ENCODE data around the gene APELA. TPM values are rescaled to one million over a fixed set of nuclear protein-coding genes. Genes with fewer than 3 reads are reported as not detected.

APELA gene
- total and polyA plus RNA-seq, 2 donors (not counting 1 experiment from before 2014, with no cell fraction given) = not detected

GRCh38 chr4:164846566-164846965, 30.4 kb upstream of the APELA start:
- H3K4me3 ChIP-seq (ENCODE audit: control extremely low read depth in 1 of 5, extremely low read depth in 1 of 5, insufficient read depth in 1 of 5, low read depth in 2 of 5, low read length in 4 of 5) = no peak overlapping the region
- Mint-ChIP-seq H3K9me3 (ENCODE audit: insufficient read depth) (no peaks in the 10 kb centered on the region), H3K4me3 (no peak overlapping the region), H3K27ac (no peak overlapping the region), H3K4me1 (no peaks in the 10 kb centered on the region), H3K27me3 (peaks cover 5% of the 10 kb centered on the region)
- no peaks in the 10 kb centered on the region for H3K4me1 ChIP-seq (ENCODE audit: control insufficient read depth in 2 of 2, insufficient read depth in 2 of 2, low read length in 2 of 2)
- TF ChIP-seq EZH2 (IDR thresholded peaks at IDR 0.05; ENCODE audit: borderline replicate concordance, insufficient read depth, low read depth, low read length, poor library complexity, severe bottlenecking) = no peak
- TF ChIP-seq, protein P1, sequence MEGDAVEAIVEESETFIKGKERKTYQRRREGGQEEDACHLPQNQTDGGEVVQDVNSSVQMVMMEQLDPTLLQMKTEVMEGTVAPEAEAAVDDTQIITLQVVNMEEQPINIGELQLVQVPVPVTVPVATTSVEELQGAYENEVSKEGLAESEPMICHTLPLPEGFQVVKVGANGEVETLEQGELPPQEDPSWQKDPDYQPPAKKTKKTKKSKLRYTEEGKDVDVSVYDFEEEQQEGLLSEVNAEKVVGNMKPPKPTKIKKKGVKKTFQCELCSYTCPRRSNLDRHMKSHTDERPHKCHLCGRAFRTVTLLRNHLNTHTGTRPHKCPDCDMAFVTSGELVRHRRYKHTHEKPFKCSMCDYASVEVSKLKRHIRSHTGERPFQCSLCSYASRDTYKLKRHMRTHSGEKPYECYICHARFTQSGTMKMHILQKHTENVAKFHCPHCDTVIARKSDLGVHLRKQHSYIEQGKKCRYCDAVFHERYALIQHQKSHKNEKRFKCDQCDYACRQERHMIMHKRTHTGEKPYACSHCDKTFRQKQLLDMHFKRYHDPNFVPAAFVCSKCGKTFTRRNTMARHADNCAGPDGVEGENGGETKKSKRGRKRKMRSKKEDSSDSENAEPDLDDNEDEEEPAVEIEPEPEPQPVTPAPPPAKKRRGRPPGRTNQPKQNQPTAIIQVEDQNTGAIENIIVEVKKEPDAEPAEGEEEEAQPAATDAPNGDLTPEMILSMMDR (IDR thresholded peaks at IDR 0.05) = no peak
- H3K9me3 ChIP-seq (ENCODE audit: control extremely low read depth in 1 of 3, control insufficient read depth in 2 of 3, insufficient read depth in 1 of 3, low read length in 2 of 3) = no peaks in the 10 kb centered on the region
- H3K36me3 ChIP-seq (replicated peaks in 1 of 2; ENCODE audit: control extremely low read depth in 1 of 2, control insufficient read depth in 1 of 2, extremely low read depth in 1 of 2, insufficient read depth in 2 of 2, low read length in 1 of 2) = no peaks in the 10 kb centered on the region
- ChIA-PET CTCF (no interaction called here), POLR2A (no interaction called here)
- no peaks in the 10 kb centered on the region for H3K27me3 ChIP-seq (replicated peaks in 1 of 4; ENCODE audit: control extremely low read depth in 1 of 4, control insufficient read depth in 3 of 4, insufficient read depth in 4 of 4, low read length in 3 of 4)
- 100% methylated on average over 1 of the region's 4 CpGs for WGBS (ENCODE audit: insufficient coverage)
- no peak overlapping the region for H3K9ac ChIP-seq (ENCODE audit: low read length)
- ATAC-seq (ENCODE audit: low read depth) (no peak), DNase-seq (no peak)
- H3K4me2 ChIP-seq (replicated peaks; ENCODE audit: low read depth, low read length, poor library complexity, severe bottlenecking) = no peak overlapping the region
- H2AFZ ChIP-seq (ENCODE audit: insufficient read depth, low read depth, low read length, poor library complexity, severe bottlenecking) = no peak overlapping the region
- intact Hi-C loops (cut with micrococcal nuclease) = no loop called here
- H3K27ac ChIP-seq (ENCODE audit: low read length in 2 of 2) = no peak overlapping the region
- H3K79me2 ChIP-seq (ENCODE audit: control insufficient read depth, insufficient read depth, low read length) = no peaks in the 10 kb centered on the region
- no peaks in the 10 kb centered on the region for H4K20me1 ChIP-seq (ENCODE audit: control insufficient read depth, insufficient read depth, low read length, poor library complexity, severe bottlenecking)

DNA sequence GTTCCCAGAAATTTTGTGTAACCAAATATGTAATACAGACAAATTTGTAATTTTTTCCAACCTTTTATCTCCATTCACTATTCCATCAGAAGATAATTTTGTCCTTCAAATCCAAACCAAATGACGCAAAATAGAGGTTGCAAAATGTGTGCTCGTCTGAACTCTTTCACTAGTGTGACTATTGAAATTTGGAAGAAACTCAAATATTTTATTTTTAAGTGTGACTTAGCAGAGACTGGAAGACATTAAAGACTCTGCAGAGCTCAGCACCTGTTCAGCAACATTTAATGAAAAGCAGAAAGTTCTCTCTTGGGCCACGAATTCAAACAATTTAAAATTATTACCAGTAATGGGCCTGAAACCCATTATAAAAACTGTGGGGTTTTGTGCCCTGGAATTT, 30.0 kb upstream of the APELA start:
- intact Hi-C loops (cut with micrococcal nuclease) = no loop called here
- no peak overlapping the region for H3K4me2 ChIP-seq (replicated peaks; ENCODE audit: low read depth, low read length, poor library complexity, severe bottlenecking)
- no peak overlapping the region for H3K4me3 ChIP-seq (ENCODE audit: control extremely low read depth in 1 of 5, extremely low read depth in 1 of 5, insufficient read depth in 1 of 5, low read depth in 2 of 5, low read length in 4 of 5)
- WGBS (ENCODE audit: insufficient coverage) = no CpG with 5 or more reads among the region's 3 CpGs
- no peaks in the 10 kb centered on the region for H3K4me1 ChIP-seq (ENCODE audit: control insufficient read depth in 2 of 2, insufficient read depth in 2 of 2, low read length in 2 of 2)
- no peak for DNase-seq
- H3K9ac ChIP-seq (ENCODE audit: low read length) = no peak overlapping the region
- no peak overlapping the region for H3K27ac Mint-ChIP-seq
- H3K27ac ChIP-seq (ENCODE audit: low read length in 2 of 2) = no peak overlapping the region
- H3K36me3 ChIP-seq (replicated peaks in 1 of 2; ENCODE audit: control extremely low read depth in 1 of 2, control insufficient read depth in 1 of 2, extremely low read depth in 1 of 2, insufficient read depth in 2 of 2, low read length in 1 of 2) = no peaks in the 10 kb centered on the region
- no peaks in the 10 kb centered on the region for H3K9me3 Mint-ChIP-seq (ENCODE audit: insufficient read depth)
- ChIA-PET POLR2A (no interaction called here), CTCF (no interaction called here)
- no peaks in the 10 kb centered on the region for H3K9me3 ChIP-seq (ENCODE audit: control extremely low read depth in 1 of 3, control insufficient read depth in 2 of 3, insufficient read depth in 1 of 3, low read length in 2 of 3)
- H3K27me3 ChIP-seq (replicated peaks in 1 of 4; ENCODE audit: control extremely low read depth in 1 of 4, control insufficient read depth in 3 of 4, insufficient read depth in 4 of 4, low read length in 3 of 4) = no peaks in the 10 kb centered on the region
- H3K4me1 Mint-ChIP-seq = no peaks in the 10 kb centered on the region
- peaks cover 5% of the 10 kb centered on the region for H3K27me3 Mint-ChIP-seq
- H3K79me2 ChIP-seq (ENCODE audit: control insufficient read depth, insufficient read depth, low read length) = no peaks in the 10 kb centered on the region
- no peak for ATAC-seq (ENCODE audit: low read depth)
- no peaks in the 10 kb centered on the region for H4K20me1 ChIP-seq (ENCODE audit: control insufficient read depth, insufficient read depth, low read length, poor library complexity, severe bottlenecking)
- TF ChIP-seq EZH2 (IDR thresholded peaks at IDR 0.05; ENCODE audit: borderline replicate concordance, insufficient read depth, low read depth, low read length, poor library complexity, severe bottlenecking) = no peak
- TF ChIP-seq, protein P1 (IDR thresholded peaks at IDR 0.05) = no peak
- H2AFZ ChIP-seq (ENCODE audit: insufficient read depth, low read depth, low read length, poor library complexity, severe bottlenecking) = no peak overlapping the region
- no peak overlapping the region for H3K4me3 Mint-ChIP-seq
